K562 (cell line): ENCODE data around the gene HEXIM1. TPM values are rescaled to one million over a fixed set of nuclear protein-coding genes. Genes with fewer than 3 reads are reported as not detected.
A peak's percentile ranks its signal among the peaks of the same experiment; 100 is the strongest.

Experiments used
- DDX20 ChIP-seq: fragments of 450-650 bp; IDR thresholded peaks from 2 replicates; pipeline ENCODE4 v1.6.1; 2016; ENCODE audit warnings: missing genetic modification characterization, low read depth, mild to moderate bottlenecking, missing compliant biosample characterization, moderate library complexity
- FOS ChIP-seq: IDR thresholded peaks from 3 replicates; pipeline ENCODE4 v1.6.1; 2011; ENCODE audit not compliant: insufficient read length; ENCODE audit errors: extremely low read depth
- L3MBTL2 ChIP-seq: fragments of 450-650 bp; IDR thresholded peaks from 2 replicates; pipeline ENCODE4 v1.6.1; 2016; ENCODE audit warnings: mild to moderate bottlenecking, moderate library complexity
- LARP7 ChIP-seq: fragments of 450-650 bp; IDR thresholded peaks from 2 replicates; pipeline ENCODE4 v1.6.1; 2016
- SREBF2 ChIP-seq: sonication (generic); formaldehyde crosslinking; IDR thresholded peaks from 2 replicates; pipeline ENCODE4 v1.4.0; 2020; ENCODE audit warnings: mild to moderate bottlenecking, missing genetic modification reagents
- ZNF175 ChIP-seq: fragments of 200-800 bp; sonication (Bioruptor generic); IDR thresholded peaks from 2 replicates; pipeline ENCODE4 v1.6.1; 2016; ENCODE audit warnings: low read depth, mild to moderate bottlenecking, missing genetic modification characterization, missing compliant biosample characterization
- ZNF282 ChIP-seq: sonication (generic); formaldehyde crosslinking; IDR thresholded peaks from 2 replicates; pipeline ENCODE4 v1.8.1; 2023; ENCODE audit warnings: missing genetic modification reagents
- polyA plus RNA-seq, 8 experiments: library from polyadenylated mRNA; depleted of rRNA in 4 of 8; stranded (reverse) in 5 of 8; unstranded in 3 of 8; fragments of >200 nt; fragmentation: Nextera tagmentation in 2 of 8; fragmentation: Illumina TruSeq in 1 of 8; extraction: Ambion mirVana in 2 of 8; extraction: Trizol in 1 of 8; gene quantifications; 2 replicates each; pipeline versions ENCODE4 v1.2.1 to v1.2.3, GENCODE V29; 2011 to 2014; ENCODE audit warnings: inconsistent platforms in 1 of 8, missing spikeins in 1 of 8
- total RNA-seq, 7 experiments: library from RNA; depleted of rRNA in 6 of 7; stranded (reverse); fragments of >200 nt in 6 of 7; fragmentation: Illumina TruSeq in 2 of 7; extraction: Trizol in 2 of 7; gene quantifications; 2 replicates each; pipeline versions ENCODE4 v1.2.1 to v1.2.3, GENCODE V29; 2011 to 2021; ENCODE audit warnings: low replicate concordance in 1 of 7
- TF ChIP-seq, protein P1 (sequence below), 2 experiments: fragments of 450-650 bp; IDR thresholded peaks; 2 replicates each; pipeline ENCODE4 v1.6.1; 2016
- TF ChIP-seq, protein P2 (sequence below), 3 experiments: fragments of 200-800 bp in 1 of 3; sonication (Bioruptor generic) in 1 of 3; sonication (generic) in 1 of 3; formaldehyde crosslinking in 1 of 3; IDR thresholded peaks; 2 replicates each; pipeline versions ENCODE4 v1.6.1 to v1.8.0; 2016 to 2022; ENCODE audit warnings: mild to moderate bottlenecking in 2 of 3, missing compliant biosample characterization in 2 of 3, missing genetic modification characterization in 2 of 3, missing genetic modification reagents in 1 of 3
- TF ChIP-seq, protein P3 (sequence below): sonication (generic); formaldehyde crosslinking; IDR thresholded peaks from 2 replicates; pipeline ENCODE4 v1.4.0; 2020; ENCODE audit warnings: mild to moderate bottlenecking, missing genetic modification reagents
- TF ChIP-seq, protein P4 (sequence below): fragments of 450-650 bp; formaldehyde crosslinking; IDR thresholded peaks from 2 replicates; pipeline ENCODE4 v1.4.0; 2022; ENCODE audit warnings: missing genetic modification characterization
- TF ChIP-seq, protein P5 (sequence below), 2 experiments: IDR thresholded peaks; 2 replicates each; pipeline ENCODE4 v1.6.1; 2012; ENCODE audit warnings: improper control_type of control experiment in 2 of 2, low read depth in 2 of 2, low read length in 2 of 2, borderline replicate concordance in 1 of 2
- TF ChIP-seq, protein P6 (sequence below): fragments of 450-650 bp; IDR thresholded peaks from 2 replicates; pipeline ENCODE4 v1.6.1; 2016; ENCODE audit warnings: borderline replicate concordance

Gene HEXIM1
- total and polyA plus RNA-seq, 9 of the 15 experiments (the other 6 are each of a cell fraction or from before 2014, with no cell fraction given) = 1.4 to 28.3 (median 9.1) TPM

DNA sequence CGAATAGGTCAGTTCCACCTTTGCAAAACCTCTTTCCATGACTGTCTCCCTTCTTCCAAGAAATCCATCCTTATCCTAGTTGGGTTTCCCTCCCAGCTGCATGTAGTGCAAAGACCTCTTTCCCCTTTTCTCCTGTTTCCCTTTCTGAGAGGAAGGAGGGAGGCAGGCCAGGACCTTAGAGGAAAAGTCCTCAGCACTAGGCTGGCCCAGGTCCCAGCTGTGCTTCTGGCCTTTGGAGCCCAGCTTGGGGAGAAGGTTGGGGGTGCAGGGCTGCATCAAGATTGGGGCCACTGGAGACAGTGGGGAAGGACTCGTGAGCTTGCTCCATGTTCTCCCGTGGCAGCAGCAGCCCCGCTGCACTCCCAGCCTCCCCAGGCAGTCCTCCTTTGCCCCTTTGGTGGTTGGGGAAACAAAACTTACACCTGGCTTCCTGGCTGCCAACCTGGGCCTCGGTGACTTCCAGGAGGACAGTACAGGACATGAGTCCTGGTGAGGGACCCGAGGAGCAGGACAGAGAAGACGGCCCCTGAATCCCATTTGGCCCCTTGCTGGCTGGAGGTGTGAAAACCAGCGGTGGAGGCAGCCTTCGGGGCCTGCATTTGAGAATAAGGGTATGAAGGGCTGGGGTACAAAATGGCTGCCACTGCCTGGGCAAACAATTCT, 13.9 kb downstream of the HEXIM1 start (continued):
- TF ChIP-seq, protein P1, sequence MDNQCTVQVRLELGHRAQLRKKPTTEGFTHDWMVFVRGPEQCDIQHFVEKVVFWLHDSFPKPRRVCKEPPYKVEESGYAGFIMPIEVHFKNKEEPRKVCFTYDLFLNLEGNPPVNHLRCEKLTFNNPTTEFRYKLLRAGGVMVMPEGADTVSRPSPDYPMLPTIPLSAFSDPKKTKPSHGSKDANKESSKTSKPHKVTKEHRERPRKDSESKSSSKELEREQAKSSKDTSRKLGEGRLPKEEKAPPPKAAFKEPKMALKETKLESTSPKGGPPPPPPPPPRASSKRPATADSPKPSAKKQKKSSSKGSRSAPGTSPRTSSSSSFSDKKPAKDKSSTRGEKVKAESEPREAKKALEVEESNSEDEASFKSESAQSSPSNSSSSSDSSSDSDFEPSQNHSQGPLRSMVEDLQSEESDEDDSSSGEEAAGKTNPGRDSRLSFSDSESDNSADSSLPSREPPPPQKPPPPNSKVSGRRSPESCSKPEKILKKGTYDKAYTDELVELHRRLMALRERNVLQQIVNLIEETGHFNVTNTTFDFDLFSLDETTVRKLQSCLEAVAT (IDR thresholded peaks at IDR 0.05) = peak in 1 of 2 experiments; percentile 43; a peak in 1 of 4 replicates
- TF ChIP-seq, protein P2, sequence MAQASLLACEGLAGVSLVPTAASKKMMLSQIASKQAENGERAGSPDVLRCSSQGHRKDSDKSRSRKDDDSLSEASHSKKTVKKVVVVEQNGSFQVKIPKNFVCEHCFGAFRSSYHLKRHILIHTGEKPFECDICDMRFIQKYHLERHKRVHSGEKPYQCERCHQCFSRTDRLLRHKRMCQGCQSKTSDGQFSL (CRISPR knock-in tag; IDR thresholded peaks at IDR 0.05) = peak; percentile 11; the same call in 1 of the 2 replicates
- TF ChIP-seq, protein P2 (tag; IDR thresholded peaks at IDR 0.05) = no peak
- TF ChIP-seq L3MBTL2 (no peak), SREBF2 (CRISPR knock-in tag) (no peak), ZNF175 (CRISPR knock-in tag) (no peak), LARP7 (no peak), ZNF282 (CRISPR knock-in tag) (0 out of 2 replicates have a peak, but pooled peaks have one; percentile 16), DDX20 (tag) (no peak), FOS (no peak)
- TF ChIP-seq, protein P3, sequence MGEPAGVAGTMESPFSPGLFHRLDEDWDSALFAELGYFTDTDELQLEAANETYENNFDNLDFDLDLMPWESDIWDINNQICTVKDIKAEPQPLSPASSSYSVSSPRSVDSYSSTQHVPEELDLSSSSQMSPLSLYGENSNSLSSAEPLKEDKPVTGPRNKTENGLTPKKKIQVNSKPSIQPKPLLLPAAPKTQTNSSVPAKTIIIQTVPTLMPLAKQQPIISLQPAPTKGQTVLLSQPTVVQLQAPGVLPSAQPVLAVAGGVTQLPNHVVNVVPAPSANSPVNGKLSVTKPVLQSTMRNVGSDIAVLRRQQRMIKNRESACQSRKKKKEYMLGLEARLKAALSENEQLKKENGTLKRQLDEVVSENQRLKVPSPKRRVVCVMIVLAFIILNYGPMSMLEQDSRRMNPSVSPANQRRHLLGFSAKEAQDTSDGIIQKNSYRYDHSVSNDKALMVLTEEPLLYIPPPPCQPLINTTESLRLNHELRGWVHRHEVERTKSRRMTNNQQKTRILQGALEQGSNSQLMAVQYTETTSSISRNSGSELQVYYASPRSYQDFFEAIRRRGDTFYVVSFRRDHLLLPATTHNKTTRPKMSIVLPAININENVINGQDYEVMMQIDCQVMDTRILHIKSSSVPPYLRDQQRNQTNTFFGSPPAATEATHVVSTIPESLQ (CRISPR knock-in tag) = 0 out of 2 replicates have a peak, but pooled peaks have one; percentile 48
- TF ChIP-seq, protein P4, sequence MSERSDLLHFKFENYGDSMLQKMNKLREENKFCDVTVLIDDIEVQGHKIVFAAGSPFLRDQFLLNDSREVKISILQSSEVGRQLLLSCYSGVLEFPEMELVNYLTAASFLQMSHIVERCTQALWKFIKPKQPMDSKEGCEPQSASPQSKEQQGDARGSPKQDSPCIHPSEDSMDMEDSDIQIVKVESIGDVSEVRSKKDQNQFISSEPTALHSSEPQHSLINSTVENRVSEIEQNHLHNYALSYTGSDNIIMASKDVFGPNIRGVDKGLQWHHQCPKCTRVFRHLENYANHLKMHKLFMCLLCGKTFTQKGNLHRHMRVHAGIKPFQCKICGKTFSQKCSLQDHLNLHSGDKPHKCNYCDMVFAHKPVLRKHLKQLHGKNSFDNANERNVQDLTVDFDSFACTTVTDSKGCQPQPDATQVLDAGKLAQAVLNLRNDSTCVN = no peak
- TF ChIP-seq, protein P5, sequence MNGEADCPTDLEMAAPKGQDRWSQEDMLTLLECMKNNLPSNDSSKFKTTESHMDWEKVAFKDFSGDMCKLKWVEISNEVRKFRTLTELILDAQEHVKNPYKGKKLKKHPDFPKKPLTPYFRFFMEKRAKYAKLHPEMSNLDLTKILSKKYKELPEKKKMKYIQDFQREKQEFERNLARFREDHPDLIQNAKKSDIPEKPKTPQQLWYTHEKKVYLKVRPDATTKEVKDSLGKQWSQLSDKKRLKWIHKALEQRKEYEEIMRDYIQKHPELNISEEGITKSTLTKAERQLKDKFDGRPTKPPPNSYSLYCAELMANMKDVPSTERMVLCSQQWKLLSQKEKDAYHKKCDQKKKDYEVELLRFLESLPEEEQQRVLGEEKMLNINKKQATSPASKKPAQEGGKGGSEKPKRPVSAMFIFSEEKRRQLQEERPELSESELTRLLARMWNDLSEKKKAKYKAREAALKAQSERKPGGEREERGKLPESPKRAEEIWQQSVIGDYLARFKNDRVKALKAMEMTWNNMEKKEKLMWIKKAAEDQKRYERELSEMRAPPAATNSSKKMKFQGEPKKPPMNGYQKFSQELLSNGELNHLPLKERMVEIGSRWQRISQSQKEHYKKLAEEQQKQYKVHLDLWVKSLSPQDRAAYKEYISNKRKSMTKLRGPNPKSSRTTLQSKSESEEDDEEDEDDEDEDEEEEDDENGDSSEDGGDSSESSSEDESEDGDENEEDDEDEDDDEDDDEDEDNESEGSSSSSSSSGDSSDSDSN (IDR thresholded peaks at IDR 0.05; ENCODE audit: borderline replicate concordance in 1 of 2, low read depth in 2 of 2, low read length in 2 of 2) = 0 out of 4 replicates have a peak, but pooled peaks of 1 of the 2 experiments have one; percentile 1
- TF ChIP-seq, protein P6, sequence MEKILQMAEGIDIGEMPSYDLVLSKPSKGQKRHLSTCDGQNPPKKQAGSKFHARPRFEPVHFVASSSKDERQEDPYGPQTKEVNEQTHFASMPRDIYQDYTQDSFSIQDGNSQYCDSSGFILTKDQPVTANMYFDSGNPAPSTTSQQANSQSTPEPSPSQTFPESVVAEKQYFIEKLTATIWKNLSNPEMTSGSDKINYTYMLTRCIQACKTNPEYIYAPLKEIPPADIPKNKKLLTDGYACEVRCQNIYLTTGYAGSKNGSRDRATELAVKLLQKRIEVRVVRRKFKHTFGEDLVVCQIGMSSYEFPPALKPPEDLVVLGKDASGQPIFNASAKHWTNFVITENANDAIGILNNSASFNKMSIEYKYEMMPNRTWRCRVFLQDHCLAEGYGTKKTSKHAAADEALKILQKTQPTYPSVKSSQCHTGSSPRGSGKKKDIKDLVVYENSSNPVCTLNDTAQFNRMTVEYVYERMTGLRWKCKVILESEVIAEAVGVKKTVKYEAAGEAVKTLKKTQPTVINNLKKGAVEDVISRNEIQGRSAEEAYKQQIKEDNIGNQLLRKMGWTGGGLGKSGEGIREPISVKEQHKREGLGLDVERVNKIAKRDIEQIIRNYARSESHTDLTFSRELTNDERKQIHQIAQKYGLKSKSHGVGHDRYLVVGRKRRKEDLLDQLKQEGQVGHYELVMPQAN = peak; percentile 24; the same call in 1 of the 2 replicates
